Upper lobe of left lung (tissue), 4 donors: ENCODE results near the gene STOX2.

ENCODE experiments used
- EP300 ChIP-seq, 4 donors: sonication (generic); formaldehyde crosslinking; IDR thresholded peaks; one replicate each; pipeline ENCODE4 v1.5.1; 2017; ENCODE audit warnings: antibody characterized with exemption in 4 of 4, control low read depth in 2 of 4
- POLR2AphosphoS5 ChIP-seq, 2 donors: sonication (generic); formaldehyde crosslinking; IDR thresholded peaks; one replicate each; pipeline ENCODE4 v1.5.1; 2017; ENCODE audit warnings: antibody characterized with exemption in 2 of 2
- TF ChIP-seq, protein P1 (sequence below), 6 experiments: fragments of 450-650 bp in 4 of 6; fragments of 200-600 bp in 2 of 6; sonication (generic) in 2 of 6; IDR thresholded peaks; one replicate each; pipeline ENCODE4 v1.5.1; 2016 to 2019; ENCODE audit warnings: antibody characterized with exemption in 6 of 6

- TF ChIP-seq EP300 (IDR thresholded peaks at IDR 0.05) (no peak), POLR2AphosphoS5 (IDR thresholded peaks at IDR 0.05) (no peak)
- TF ChIP-seq, protein P1, sequence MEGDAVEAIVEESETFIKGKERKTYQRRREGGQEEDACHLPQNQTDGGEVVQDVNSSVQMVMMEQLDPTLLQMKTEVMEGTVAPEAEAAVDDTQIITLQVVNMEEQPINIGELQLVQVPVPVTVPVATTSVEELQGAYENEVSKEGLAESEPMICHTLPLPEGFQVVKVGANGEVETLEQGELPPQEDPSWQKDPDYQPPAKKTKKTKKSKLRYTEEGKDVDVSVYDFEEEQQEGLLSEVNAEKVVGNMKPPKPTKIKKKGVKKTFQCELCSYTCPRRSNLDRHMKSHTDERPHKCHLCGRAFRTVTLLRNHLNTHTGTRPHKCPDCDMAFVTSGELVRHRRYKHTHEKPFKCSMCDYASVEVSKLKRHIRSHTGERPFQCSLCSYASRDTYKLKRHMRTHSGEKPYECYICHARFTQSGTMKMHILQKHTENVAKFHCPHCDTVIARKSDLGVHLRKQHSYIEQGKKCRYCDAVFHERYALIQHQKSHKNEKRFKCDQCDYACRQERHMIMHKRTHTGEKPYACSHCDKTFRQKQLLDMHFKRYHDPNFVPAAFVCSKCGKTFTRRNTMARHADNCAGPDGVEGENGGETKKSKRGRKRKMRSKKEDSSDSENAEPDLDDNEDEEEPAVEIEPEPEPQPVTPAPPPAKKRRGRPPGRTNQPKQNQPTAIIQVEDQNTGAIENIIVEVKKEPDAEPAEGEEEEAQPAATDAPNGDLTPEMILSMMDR (IDR thresholded peaks at IDR 0.05) = no peak
These were observed 79.5 kb downstream of the STOX2 start for GRCh38 chr4:183984566-183984965.
